ENCODE results near the gene AGTR1. TPM values are rescaled to one million over a fixed set of nuclear protein-coding genes. Genes with fewer than 3 reads are reported as not detected.

AGTR1 gene
- total RNA-seq, result not detected
- not detected for polyA plus RNA-seq

DNA sequence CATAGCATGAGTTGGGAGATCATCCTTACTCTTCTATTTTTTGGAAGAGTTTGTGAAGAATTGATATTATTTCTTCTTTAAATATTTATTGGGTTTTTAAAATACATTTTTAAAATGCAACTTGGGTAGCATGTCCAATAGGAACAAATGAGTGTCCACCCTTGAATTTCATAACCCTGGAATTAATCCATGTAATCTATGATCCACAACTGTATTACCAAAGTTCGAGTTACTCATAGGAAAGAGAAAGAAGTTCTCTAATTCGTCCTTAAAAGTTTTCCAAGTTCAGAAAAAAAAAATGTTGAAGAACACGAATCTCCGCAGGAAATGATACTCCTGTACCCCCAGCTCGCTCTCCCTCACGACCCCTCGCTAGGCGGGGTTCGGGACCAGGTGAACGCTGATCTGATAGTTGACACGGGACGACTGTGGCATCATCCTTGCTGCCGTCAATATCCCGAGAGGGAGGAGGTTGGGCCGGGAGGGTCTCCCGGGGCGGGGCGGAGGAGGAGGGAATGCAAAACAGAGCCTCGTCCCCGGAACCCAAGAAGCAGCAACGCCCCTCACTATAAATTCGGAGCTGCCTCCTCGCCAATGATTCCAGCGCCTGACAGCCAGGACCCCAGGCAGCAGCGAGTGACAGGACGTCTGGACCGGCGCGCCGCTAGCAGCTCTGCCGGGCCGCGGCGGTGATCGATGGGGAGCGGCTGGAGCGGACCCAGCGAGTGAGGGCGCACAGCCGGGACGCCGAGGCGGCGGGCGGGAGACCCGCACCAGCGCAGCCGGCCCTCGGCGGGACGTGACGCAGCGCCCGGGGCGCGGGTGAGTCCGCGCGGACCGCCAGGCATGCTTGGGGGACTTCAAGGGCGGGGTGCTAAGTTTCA, at the start of gene AGTR1:
AGTR1 (plus strand) TSS at position 598 of the 884 bp plus-strand sequence. CDS start 43,133 bp downstream, outside the sequence.
- Mint-ChIP-seq H3K27ac (no peak within 1 kb of the TSS), H3K36me3 (no peaks in the 10 kb centered on the region), H3K4me1 (no peaks in the 10 kb centered on the region), H3K9me3 (peaks cover 0 to 7% (median 3%) of the 10 kb centered on the region in 5 donors), H3K4me3 (no peak within 1 kb of the TSS), H3K27me3 (peaks cover 13 to 21% of the 10 kb centered on the region in 2 donors)
- Histone ChIP-seq H3K9me3 (ENCODE audit: low read length) (no peaks in the 10 kb centered on the region), H3K36me3 (ENCODE audit: insufficient read depth, low read length) (no peaks in the 10 kb centered on the region), H3K27ac (ENCODE audit: low read depth, low read length) (no peak within 1 kb of the TSS), H3K4me3 (ENCODE audit: low read length) (no peak within 1 kb of the TSS), H3K4me1 (ENCODE audit: insufficient read depth, low read length) (no peaks in the 10 kb centered on the region), H3K27me3 (ENCODE audit: insufficient read depth, low read length, poor library complexity, severe bottlenecking) (no peaks in the 10 kb centered on the region)
- POLR2A ChIA-PET, result no interaction called here
- DNase-seq, result peak in 1 of 5 donors; percentile 22
- CTCF ChIA-PET, result no interaction called here

DNA sequence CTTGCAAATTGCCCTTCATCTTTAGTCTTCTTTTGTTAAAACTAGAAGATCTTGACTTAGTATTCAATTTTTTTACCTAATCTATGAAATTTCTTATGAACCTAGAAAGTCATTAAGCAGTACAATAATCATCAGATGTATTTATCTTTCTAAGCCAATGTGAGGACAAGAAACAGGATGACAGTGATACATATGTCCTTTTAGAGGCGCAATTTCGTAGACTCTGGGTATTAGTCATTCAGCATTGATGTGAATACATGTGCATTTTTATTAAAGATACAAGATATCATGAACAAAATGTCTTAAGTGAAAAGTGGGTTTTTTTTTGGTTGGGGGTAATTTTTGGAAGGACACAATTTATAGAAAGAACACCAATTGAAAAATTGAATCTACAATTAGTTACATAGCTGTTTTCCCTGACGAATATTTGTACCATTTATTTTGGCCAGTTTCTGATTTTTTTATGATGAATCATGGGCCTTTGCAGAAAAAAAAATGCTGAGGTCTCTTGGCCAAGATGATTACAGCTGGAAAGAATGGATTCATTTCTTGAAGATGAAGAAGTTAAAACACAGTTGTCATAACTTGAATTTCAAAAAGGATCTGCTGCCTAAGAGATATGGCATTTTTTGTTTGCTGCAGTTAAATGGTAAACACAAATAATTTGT, 48.9 kb upstream of the AGTR1 start:
- Histone ChIP-seq H3K4me3 (ENCODE audit: low read length) (no peak overlapping the region), H3K9me3 (ENCODE audit: low read length) (no peaks in the 10 kb centered on the region), H3K36me3 (ENCODE audit: insufficient read depth, low read length) (no peaks in the 10 kb centered on the region), H3K27me3 (ENCODE audit: insufficient read depth, low read length, poor library complexity, severe bottlenecking) (no peaks in the 10 kb centered on the region), H3K27ac (ENCODE audit: low read depth, low read length) (no peak overlapping the region), H3K4me1 (ENCODE audit: insufficient read depth, low read length) (no peaks in the 10 kb centered on the region)
- no peaks in the 10 kb centered on the region for H3K27me3 Mint-ChIP-seq
- H3K4me1 Mint-ChIP-seq, result no peaks in the 10 kb centered on the region
- no peak overlapping the region for H3K27ac Mint-ChIP-seq
- no peak overlapping the region for H3K4me3 Mint-ChIP-seq
- no peaks in the 10 kb centered on the region for H3K36me3 Mint-ChIP-seq
- H3K9me3 Mint-ChIP-seq, result peaks cover 0 to 9% (median 2%) of the 10 kb centered on the region in 5 donors
- POLR2A ChIA-PET, result no interaction called here
- no peak for DNase-seq
- CTCF ChIA-PET, result no interaction called here

DNA sequence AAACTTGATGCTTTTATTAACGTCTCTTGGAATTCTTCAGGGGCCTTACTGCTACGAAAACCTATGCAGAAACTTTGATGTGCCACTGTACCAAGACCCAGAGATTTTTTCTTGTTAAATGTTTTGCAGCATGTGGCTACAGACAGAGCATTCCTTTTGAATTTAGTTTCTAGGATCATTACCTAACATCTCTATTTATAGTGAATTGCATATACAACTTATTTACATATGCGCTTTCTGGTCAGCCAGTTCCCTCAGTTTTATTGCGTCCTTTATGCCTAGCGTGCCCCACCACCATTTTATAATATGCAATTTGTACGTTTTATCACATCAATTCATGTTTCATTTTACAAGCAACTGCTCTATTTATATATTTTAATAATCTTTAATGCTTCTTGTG, 46.2 kb upstream of the AGTR1 start:
- no peak for DNase-seq
- H3K4me1 ChIP-seq (ENCODE audit: insufficient read depth, low read length), result no peaks in the 10 kb centered on the region
- no peak overlapping the region for H3K4me3 Mint-ChIP-seq
- H3K27me3 Mint-ChIP-seq, result no peaks in the 10 kb centered on the region
- ChIA-PET CTCF (no interaction called here), POLR2A (no interaction called here)
- H3K9me3 Mint-ChIP-seq, result peaks cover 0 to 6% (median 0%) of the 10 kb centered on the region in 5 donors
- H3K4me1 Mint-ChIP-seq, result no peaks in the 10 kb centered on the region
- no peak overlapping the region for H3K27ac ChIP-seq (ENCODE audit: low read depth, low read length)
- H3K27me3 ChIP-seq (ENCODE audit: insufficient read depth, low read length, poor library complexity, severe bottlenecking), result no peaks in the 10 kb centered on the region
- no peaks in the 10 kb centered on the region for H3K36me3 Mint-ChIP-seq
- no peaks in the 10 kb centered on the region for H3K9me3 ChIP-seq (ENCODE audit: low read length)
- no peak overlapping the region for H3K27ac Mint-ChIP-seq
- H3K36me3 ChIP-seq (ENCODE audit: insufficient read depth, low read length), result no peaks in the 10 kb centered on the region
- H3K4me3 ChIP-seq (ENCODE audit: low read length), result no peak overlapping the region

DNA sequence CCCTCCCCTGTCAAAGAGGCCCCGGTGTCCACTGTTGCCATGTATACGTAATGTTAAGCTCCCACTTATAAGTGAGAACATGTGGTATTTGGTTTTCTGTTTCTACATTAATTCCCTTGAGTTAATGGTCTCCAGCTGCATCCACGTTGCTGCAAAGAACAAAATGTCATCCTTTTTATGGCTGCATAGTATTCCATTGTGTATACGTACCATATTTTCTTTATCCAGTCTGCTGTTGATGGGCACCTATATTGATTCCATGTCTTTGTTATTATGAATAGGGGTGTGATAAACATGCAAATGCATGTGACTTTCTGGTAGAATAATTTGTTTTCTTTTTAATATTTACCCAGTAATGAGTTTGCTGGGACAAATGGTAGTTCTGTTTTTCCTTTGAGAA, 43.3 kb upstream of the AGTR1 start:
- Mint-ChIP-seq H3K27me3 (peaks cover 0 to under 1% of the 10 kb centered on the region in 2 donors), H3K4me3 (no peak overlapping the region), H3K4me1 (no peaks in the 10 kb centered on the region), H3K27ac (no peak overlapping the region), H3K9me3 (peaks cover 0 to 6% (median 2%) of the 10 kb centered on the region in 5 donors), H3K36me3 (no peaks in the 10 kb centered on the region)
- Histone ChIP-seq H3K27ac (ENCODE audit: low read depth, low read length) (no peak overlapping the region), H3K4me3 (ENCODE audit: low read length) (no peak overlapping the region), H3K27me3 (ENCODE audit: insufficient read depth, low read length, poor library complexity, severe bottlenecking) (no peaks in the 10 kb centered on the region), H3K9me3 (ENCODE audit: low read length) (no peaks in the 10 kb centered on the region), H3K4me1 (ENCODE audit: insufficient read depth, low read length) (no peaks in the 10 kb centered on the region), H3K36me3 (ENCODE audit: insufficient read depth, low read length) (no peaks in the 10 kb centered on the region)
- ChIA-PET POLR2A (no interaction called here), CTCF (no interaction called here)
- DNase-seq, result no peak

DNA sequence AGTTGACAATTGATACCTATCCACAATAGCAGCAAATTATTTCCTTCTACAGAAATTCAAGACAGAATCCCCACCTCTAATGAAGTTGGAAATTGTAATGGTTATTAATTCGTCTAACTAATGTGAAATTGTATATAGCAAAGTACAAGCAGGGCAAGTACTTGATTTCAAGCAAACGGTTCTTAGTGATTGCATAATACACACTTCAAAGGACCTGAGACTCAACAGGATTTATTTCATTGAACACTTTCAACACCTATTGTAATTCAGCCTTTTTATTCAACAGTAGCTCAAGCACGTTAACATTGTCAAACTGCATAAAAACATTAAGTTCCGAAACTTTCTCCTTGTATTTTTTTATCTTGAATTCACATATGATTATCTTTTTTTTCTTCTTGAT, 40.2 kb upstream of the AGTR1 start:
- Histone ChIP-seq H3K36me3 (ENCODE audit: insufficient read depth, low read length) (no peaks in the 10 kb centered on the region), H3K27ac (ENCODE audit: low read depth, low read length) (no peak overlapping the region), H3K4me1 (ENCODE audit: insufficient read depth, low read length) (no peaks in the 10 kb centered on the region), H3K27me3 (ENCODE audit: insufficient read depth, low read length, poor library complexity, severe bottlenecking) (no peaks in the 10 kb centered on the region), H3K9me3 (ENCODE audit: low read length) (no peaks in the 10 kb centered on the region), H3K4me3 (ENCODE audit: low read length) (no peak overlapping the region)
- H3K9me3 Mint-ChIP-seq, result peaks cover 0 to 2% (median 0%) of the 10 kb centered on the region in 5 donors
- H3K36me3 Mint-ChIP-seq, result no peaks in the 10 kb centered on the region
- ChIA-PET CTCF (no interaction called here), POLR2A (no interaction called here)
- no peak overlapping the region for H3K27ac Mint-ChIP-seq
- H3K4me3 Mint-ChIP-seq, result no peak overlapping the region
- H3K4me1 Mint-ChIP-seq, result no peaks in the 10 kb centered on the region
- no peak for DNase-seq
- H3K27me3 Mint-ChIP-seq, result peaks cover 0 to 2% of the 10 kb centered on the region in 2 donors

DNA sequence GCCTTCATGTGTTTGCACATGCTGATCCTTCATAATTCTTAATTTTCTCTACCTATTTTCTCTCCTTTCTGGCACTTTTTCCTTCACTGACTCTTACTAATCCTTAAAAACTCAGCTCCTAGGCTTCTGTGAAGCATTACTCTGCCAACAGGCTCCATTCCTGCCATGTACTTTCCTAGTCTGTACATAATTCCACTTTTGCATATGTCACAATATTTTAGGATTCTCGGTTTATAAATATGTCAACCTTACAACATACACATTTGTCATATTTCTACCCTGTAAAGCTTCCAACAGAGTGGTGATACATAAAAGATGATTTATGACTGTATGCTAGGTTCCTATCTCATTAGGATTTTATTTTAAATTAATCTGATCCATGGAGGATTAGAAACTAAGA, 38.2 kb upstream of the AGTR1 start:
- H3K27ac ChIP-seq (ENCODE audit: low read depth, low read length), result no peak overlapping the region
- no peak overlapping the region for H3K4me3 ChIP-seq (ENCODE audit: low read length)
- CTCF ChIA-PET, result no interaction called here
- Mint-ChIP-seq H3K36me3 (no peaks in the 10 kb centered on the region), H3K4me3 (no peak overlapping the region), H3K4me1 (no peaks in the 10 kb centered on the region), H3K27me3 (peaks cover 0 to 2% of the 10 kb centered on the region in 2 donors), H3K27ac (no peak overlapping the region), H3K9me3 (peaks cover 0 to 2% (median 0%) of the 10 kb centered on the region in 5 donors)
- H3K9me3 ChIP-seq (ENCODE audit: low read length), result no peaks in the 10 kb centered on the region
- POLR2A ChIA-PET, result no interaction called here
- no peaks in the 10 kb centered on the region for H3K4me1 ChIP-seq (ENCODE audit: insufficient read depth, low read length)
- no peaks in the 10 kb centered on the region for H3K27me3 ChIP-seq (ENCODE audit: insufficient read depth, low read length, poor library complexity, severe bottlenecking)
- DNase-seq, result no peak
- H3K36me3 ChIP-seq (ENCODE audit: insufficient read depth, low read length), result no peaks in the 10 kb centered on the region

DNA sequence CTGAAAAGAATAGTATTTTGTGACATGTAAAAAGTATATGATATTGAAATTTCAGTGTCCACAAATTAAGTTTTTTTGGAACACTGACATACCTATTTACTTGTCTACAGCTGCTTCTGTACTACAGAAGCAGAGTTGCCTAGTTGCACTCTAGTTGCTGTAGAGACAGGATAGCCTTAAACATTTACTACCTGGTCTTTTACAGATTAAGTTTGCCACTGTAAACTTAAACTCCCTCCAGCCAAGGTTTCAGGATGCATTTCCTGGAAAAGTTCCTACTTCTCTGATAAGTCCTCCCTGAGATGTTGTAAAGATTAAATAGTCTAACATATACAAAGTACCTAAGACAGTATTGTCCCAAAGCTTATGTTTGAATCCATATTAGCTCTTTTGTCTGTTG, 17.4 kb upstream of the AGTR1 start:
- no peaks in the 10 kb centered on the region for H3K36me3 Mint-ChIP-seq

DNA sequence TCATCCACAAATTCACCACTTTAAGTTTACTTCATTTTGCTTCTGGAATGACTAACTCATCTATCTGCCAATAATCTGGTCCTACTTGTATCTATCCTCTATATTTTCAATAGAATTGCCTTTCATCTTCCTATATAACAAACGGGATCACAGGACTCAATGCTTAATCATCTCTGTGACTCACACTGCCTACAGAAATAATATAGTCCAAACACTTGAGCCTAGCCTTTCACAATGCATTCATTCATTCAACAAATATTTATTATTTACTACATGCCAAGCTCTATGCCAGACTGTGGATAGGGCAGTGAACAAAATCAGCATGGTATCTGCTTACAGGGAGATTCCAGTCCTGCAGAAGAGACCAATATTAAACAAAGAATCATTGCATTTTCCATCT, 16.6 kb upstream of the AGTR1 start:
- Histone ChIP-seq H3K27me3 (ENCODE audit: insufficient read depth, low read length, poor library complexity, severe bottlenecking) (no peaks in the 10 kb centered on the region), H3K4me1 (ENCODE audit: insufficient read depth, low read length) (no peaks in the 10 kb centered on the region), H3K27ac (ENCODE audit: low read depth, low read length) (no peak overlapping the region), H3K36me3 (ENCODE audit: insufficient read depth, low read length) (no peaks in the 10 kb centered on the region), H3K4me3 (ENCODE audit: low read length) (no peak overlapping the region), H3K9me3 (ENCODE audit: low read length) (no peaks in the 10 kb centered on the region)
- ChIA-PET POLR2A (no interaction called here), CTCF (no interaction called here)
- Mint-ChIP-seq H3K4me1 (no peaks in the 10 kb centered on the region), H3K27me3 (no peaks in the 10 kb centered on the region), H3K4me3 (no peak overlapping the region), H3K27ac (no peak overlapping the region), H3K36me3 (no peaks in the 10 kb centered on the region), H3K9me3 (peaks cover 0 to 2% (median 0%) of the 10 kb centered on the region in 5 donors)
- no peak for DNase-seq

More for the DNA sequence above, 17.4 kb upstream of the AGTR1 start:
- ChIA-PET POLR2A (no interaction called here), CTCF (no interaction called here)
- Histone ChIP-seq H3K9me3 (ENCODE audit: low read length) (no peaks in the 10 kb centered on the region), H3K4me1 (ENCODE audit: insufficient read depth, low read length) (no peaks in the 10 kb centered on the region), H3K4me3 (ENCODE audit: low read length) (no peak overlapping the region), H3K36me3 (ENCODE audit: insufficient read depth, low read length) (no peaks in the 10 kb centered on the region), H3K27me3 (ENCODE audit: insufficient read depth, low read length, poor library complexity, severe bottlenecking) (no peaks in the 10 kb centered on the region), H3K27ac (ENCODE audit: low read depth, low read length) (no peak overlapping the region)
- Mint-ChIP-seq H3K4me1 (no peaks in the 10 kb centered on the region), H3K27ac (no peak overlapping the region), H3K9me3 (peaks cover 0 to 2% (median 0%) of the 10 kb centered on the region in 5 donors), H3K4me3 (no peak overlapping the region), H3K27me3 (no peaks in the 10 kb centered on the region)
- no peak for DNase-seq
